ENCODE data around the gene PROM1.

The PROM1 gene

DNA sequence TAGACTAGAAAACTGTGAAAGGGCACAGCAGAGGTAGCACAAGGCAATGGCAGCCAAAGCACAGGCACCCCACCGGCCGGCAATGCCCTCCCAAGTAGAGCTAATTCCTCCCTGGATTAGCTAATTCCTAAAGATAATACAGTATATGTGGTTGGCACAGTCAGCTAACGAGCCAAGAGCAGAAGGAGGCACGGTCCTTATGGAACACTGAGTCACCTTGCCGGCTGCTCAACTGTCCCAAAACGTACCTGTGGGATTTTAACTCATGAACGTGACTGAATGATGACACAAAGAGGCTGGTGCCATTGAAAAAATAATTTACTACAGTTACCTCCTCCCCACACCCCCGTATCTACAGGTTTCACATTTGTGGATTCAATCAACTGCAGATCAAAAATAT is 136.1 kb downstream of the PROM1 start:
- Histone ChIP-seq H3K36me3 (ENCODE audit: control insufficient read depth in 1 of 2, insufficient read depth in 2 of 2, low read depth in 1 of 2, low read length in 2 of 2) (no peaks in the 10 kb centered on the region), H3K4me1 (ENCODE audit: control insufficient read depth, insufficient read depth, low read depth, low read length) (no peaks in the 10 kb centered on the region), H2AFZ (ENCODE audit: low read depth, low read length) (no peak overlapping the region), H3K4me2 (ENCODE audit: low read length, poor library complexity, severe bottlenecking) (no peak overlapping the region), H3K4ac (ENCODE audit: low read depth in 1 of 2, low read length in 2 of 2) (no peak overlapping the region), H3K79me1 (replicated peaks; ENCODE audit: low read length, poor library complexity, severe bottlenecking) (no peaks in the 10 kb centered on the region), H3K4me3 (ENCODE audit: insufficient read depth in 1 of 2, low read depth in 1 of 2, low read length in 2 of 2) (no peak overlapping the region), H3K23ac (ENCODE audit: low read length in 2 of 2) (no peak overlapping the region), H4K91ac (ENCODE audit: low read length) (no peak overlapping the region), H2BK5ac (ENCODE audit: low read depth, low read length, poor library complexity, severe bottlenecking) (no peak overlapping the region), H3K9ac (ENCODE audit: low read length) (no peak overlapping the region), H3K27ac (ENCODE audit: low read length, poor library complexity, severe bottlenecking) (no peak overlapping the region), H3K14ac (ENCODE audit: low read length in 2 of 2) (no peak overlapping the region), H2BK15ac (ENCODE audit: low read depth, poor library complexity, severe bottlenecking) (no peak overlapping the region), H4K8ac (ENCODE audit: low read length) (no peak overlapping the region), H2AK5ac (ENCODE audit: low read length, severe bottlenecking) (no peak overlapping the region), H2BK120ac (ENCODE audit: low read depth, low read length) (no peak overlapping the region), H2BK12ac (ENCODE audit: low read length in 2 of 2) (no peak overlapping the region), H3K27me3 (ENCODE audit: control insufficient read depth in 1 of 2, insufficient read depth in 1 of 2, low read length in 2 of 2) (no peaks in the 10 kb centered on the region), H3K18ac (ENCODE audit: low read depth in 1 of 2, low read length in 2 of 2) (no peak overlapping the region), H3K9me3 (ENCODE audit: control insufficient read depth, low read length) (no peaks in the 10 kb centered on the region)
- no peak for DNase-seq
- WGBS, result 88% methylated on average over 5 of the region's 8 CpGs

DNA sequence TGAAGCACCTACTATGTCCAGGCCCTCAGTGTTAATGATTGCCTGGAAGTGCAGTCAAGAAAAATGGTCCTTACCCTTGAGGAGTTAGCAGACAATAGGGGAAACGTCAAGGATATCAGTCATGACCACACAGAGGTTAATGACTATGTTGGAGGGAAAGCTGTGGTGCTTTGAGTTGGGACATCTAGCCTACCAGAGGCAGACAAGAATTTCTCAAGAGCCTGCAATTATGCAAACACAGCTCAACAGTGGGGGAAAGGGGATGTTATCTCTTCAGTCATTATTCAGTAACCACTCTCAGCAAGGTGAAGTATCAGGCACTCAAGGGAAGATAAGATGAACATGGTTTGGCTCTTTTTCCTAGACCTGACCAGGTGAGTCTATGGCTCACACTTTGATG is 138.3 kb downstream of the PROM1 start:
- Histone ChIP-seq H2AK5ac (ENCODE audit: low read length, severe bottlenecking) (no peak overlapping the region), H3K4ac (ENCODE audit: low read depth in 1 of 2, low read length in 2 of 2) (no peak overlapping the region), H2BK120ac (ENCODE audit: low read depth, low read length) (no peak overlapping the region), H3K14ac (ENCODE audit: low read length in 2 of 2) (no peak overlapping the region), H3K4me1 (ENCODE audit: control insufficient read depth, insufficient read depth, low read depth, low read length) (no peaks in the 10 kb centered on the region), H2BK5ac (ENCODE audit: low read depth, low read length, poor library complexity, severe bottlenecking) (no peak overlapping the region), H3K18ac (ENCODE audit: low read depth in 1 of 2, low read length in 2 of 2) (no peak overlapping the region), H3K4me3 (ENCODE audit: insufficient read depth in 1 of 2, low read depth in 1 of 2, low read length in 2 of 2) (no peak overlapping the region), H4K8ac (ENCODE audit: low read length) (no peak overlapping the region), H3K27ac (ENCODE audit: low read length, poor library complexity, severe bottlenecking) (no peak overlapping the region), H3K27me3 (ENCODE audit: control insufficient read depth in 1 of 2, insufficient read depth in 1 of 2, low read length in 2 of 2) (no peaks in the 10 kb centered on the region), H3K4me2 (ENCODE audit: low read length, poor library complexity, severe bottlenecking) (no peak overlapping the region), H3K36me3 (ENCODE audit: control insufficient read depth in 1 of 2, insufficient read depth in 2 of 2, low read depth in 1 of 2, low read length in 2 of 2) (no peaks in the 10 kb centered on the region), H3K9me3 (ENCODE audit: control insufficient read depth, low read length) (no peaks in the 10 kb centered on the region), H2BK12ac (ENCODE audit: low read length in 2 of 2) (no peak overlapping the region), H3K23ac (ENCODE audit: low read length in 2 of 2) (no peak overlapping the region), H3K9ac (ENCODE audit: low read length) (no peak overlapping the region), H2BK15ac (ENCODE audit: low read depth, poor library complexity, severe bottlenecking) (no peak overlapping the region), H4K91ac (ENCODE audit: low read length) (no peak overlapping the region), H3K79me1 (replicated peaks; ENCODE audit: low read length, poor library complexity, severe bottlenecking) (no peaks in the 10 kb centered on the region), H2AFZ (ENCODE audit: low read depth, low read length) (no peak overlapping the region)
- WGBS, result 52% methylated on average over 1 of the region's 1 CpG
- DNase-seq, result no peak

DNA sequence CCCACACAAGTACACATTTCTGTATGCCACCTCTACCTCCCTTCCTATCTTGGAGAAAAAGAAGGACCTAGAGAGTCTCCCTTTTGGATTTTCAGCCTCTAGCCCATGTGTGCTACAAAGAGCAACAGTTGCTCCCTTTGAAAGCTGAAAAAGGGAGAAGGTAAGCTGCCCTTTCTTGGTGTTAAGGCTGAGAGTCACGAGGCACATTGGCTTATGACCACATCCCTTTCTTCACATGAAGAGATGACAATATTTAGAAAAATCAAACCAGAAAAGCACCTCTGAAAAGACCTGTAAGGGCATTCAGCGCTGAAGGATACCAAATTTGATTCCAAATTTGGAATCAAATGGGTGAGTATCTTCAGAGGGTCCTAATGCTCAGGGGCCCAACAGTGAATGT is 138.9 kb downstream of the PROM1 start:
- H3K23ac ChIP-seq (ENCODE audit: low read length in 2 of 2), result no peak overlapping the region
- no peak overlapping the region for H3K9ac ChIP-seq (ENCODE audit: low read length)
- H3K27me3 ChIP-seq (ENCODE audit: control insufficient read depth in 1 of 2, insufficient read depth in 1 of 2, low read length in 2 of 2), result no peaks in the 10 kb centered on the region
- H2BK120ac ChIP-seq (ENCODE audit: low read depth, low read length), result no peak overlapping the region
- H3K36me3 ChIP-seq (ENCODE audit: control insufficient read depth in 1 of 2, insufficient read depth in 2 of 2, low read depth in 1 of 2, low read length in 2 of 2), result no peaks in the 10 kb centered on the region
- H2AFZ ChIP-seq (ENCODE audit: low read depth, low read length), result no peak overlapping the region
- H2BK12ac ChIP-seq (ENCODE audit: low read length in 2 of 2), result no peak overlapping the region
- no peak overlapping the region for H4K91ac ChIP-seq (ENCODE audit: low read length)
- H3K27ac ChIP-seq (ENCODE audit: low read length, poor library complexity, severe bottlenecking), result no peak overlapping the region
- H3K18ac ChIP-seq (ENCODE audit: low read depth in 1 of 2, low read length in 2 of 2), result no peak overlapping the region
- no peaks in the 10 kb centered on the region for H3K9me3 ChIP-seq (ENCODE audit: control insufficient read depth, low read length)
- no peak overlapping the region for H2BK15ac ChIP-seq (ENCODE audit: low read depth, poor library complexity, severe bottlenecking)
- no peaks in the 10 kb centered on the region for H3K79me1 ChIP-seq (replicated peaks; ENCODE audit: low read length, poor library complexity, severe bottlenecking)
- H3K4me3 ChIP-seq (ENCODE audit: insufficient read depth in 1 of 2, low read depth in 1 of 2, low read length in 2 of 2), result no peak overlapping the region
- no peak overlapping the region for H4K8ac ChIP-seq (ENCODE audit: low read length)
- no peak overlapping the region for H3K4ac ChIP-seq (ENCODE audit: low read depth in 1 of 2, low read length in 2 of 2)
- H3K4me1 ChIP-seq (ENCODE audit: control insufficient read depth, insufficient read depth, low read depth, low read length), result no peaks in the 10 kb centered on the region
- no peak overlapping the region for H2BK5ac ChIP-seq (ENCODE audit: low read depth, low read length, poor library complexity, severe bottlenecking)
- 64% methylated on average over 2 of the region's 2 CpGs for WGBS
- H2AK5ac ChIP-seq (ENCODE audit: low read length, severe bottlenecking), result no peak overlapping the region
- H3K14ac ChIP-seq (ENCODE audit: low read length in 2 of 2), result no peak overlapping the region
- no peak overlapping the region for H3K4me2 ChIP-seq (ENCODE audit: low read length, poor library complexity, severe bottlenecking)
- DNase-seq, result no peak

DNA sequence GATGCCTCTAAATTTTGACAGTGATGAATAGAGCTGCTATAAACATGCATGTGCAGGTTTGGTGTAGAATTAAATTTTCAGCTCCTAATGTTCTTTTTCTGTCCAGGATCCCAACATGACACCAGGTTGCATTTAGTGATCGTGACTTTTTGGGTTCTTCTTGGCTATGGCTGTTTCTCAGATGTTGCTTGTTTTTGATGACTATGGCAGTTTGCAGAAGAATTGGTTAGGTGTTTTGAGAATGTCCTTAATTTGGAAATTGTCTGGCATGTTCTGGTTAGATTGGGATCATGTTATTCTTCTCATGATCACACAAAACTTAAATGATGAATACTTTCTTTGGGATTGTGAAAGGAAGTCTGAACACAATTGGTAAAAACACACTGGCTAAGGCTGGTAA is 141.5 kb downstream of the PROM1 start:
- H3K4me2 ChIP-seq (ENCODE audit: low read length, poor library complexity, severe bottlenecking), result no peak overlapping the region
- no peak overlapping the region for H2AFZ ChIP-seq (ENCODE audit: low read depth, low read length)
- H2BK5ac ChIP-seq (ENCODE audit: low read depth, low read length, poor library complexity, severe bottlenecking), result no peak overlapping the region
- no peak overlapping the region for H2AK5ac ChIP-seq (ENCODE audit: low read length, severe bottlenecking)
- no peak overlapping the region for H2BK15ac ChIP-seq (ENCODE audit: low read depth, poor library complexity, severe bottlenecking)
- WGBS, result 100% methylated on average over 1 of the region's 1 CpG
- H3K9ac ChIP-seq (ENCODE audit: low read length), result no peak overlapping the region
- no peak overlapping the region for H3K23ac ChIP-seq (ENCODE audit: low read length in 2 of 2)
- no peak overlapping the region for H3K14ac ChIP-seq (ENCODE audit: low read length in 2 of 2)
- no peak overlapping the region for H3K4ac ChIP-seq (ENCODE audit: low read depth in 1 of 2, low read length in 2 of 2)
- H4K91ac ChIP-seq (ENCODE audit: low read length), result no peak overlapping the region
- DNase-seq, result no peak
- no peak overlapping the region for H3K18ac ChIP-seq (ENCODE audit: low read depth in 1 of 2, low read length in 2 of 2)
- H3K9me3 ChIP-seq (ENCODE audit: control insufficient read depth, low read length), result no peaks in the 10 kb centered on the region
- H3K4me1 ChIP-seq (ENCODE audit: control insufficient read depth, insufficient read depth, low read depth, low read length), result peaks cover 5% of the 10 kb centered on the region
- H3K27me3 ChIP-seq (ENCODE audit: control insufficient read depth in 1 of 2, insufficient read depth in 1 of 2, low read length in 2 of 2), result no peaks in the 10 kb centered on the region
- no peak overlapping the region for H2BK12ac ChIP-seq (ENCODE audit: low read length in 2 of 2)
- no peaks in the 10 kb centered on the region for H3K79me1 ChIP-seq (replicated peaks; ENCODE audit: low read length, poor library complexity, severe bottlenecking)
- H3K36me3 ChIP-seq (ENCODE audit: control insufficient read depth in 1 of 2, insufficient read depth in 2 of 2, low read depth in 1 of 2, low read length in 2 of 2), result no peaks in the 10 kb centered on the region
- no peak overlapping the region for H2BK120ac ChIP-seq (ENCODE audit: low read depth, low read length)
- H3K27ac ChIP-seq (ENCODE audit: low read length, poor library complexity, severe bottlenecking), result no peak overlapping the region
- no peak overlapping the region for H4K8ac ChIP-seq (ENCODE audit: low read length)
- no peak overlapping the region for H3K4me3 ChIP-seq (ENCODE audit: insufficient read depth in 1 of 2, low read depth in 1 of 2, low read length in 2 of 2)
